SK-N-SH (cell line): ENCODE results near the gene STRIP2. TPM values are rescaled to one million over a fixed set of nuclear protein-coding genes. Genes with fewer than 3 reads are reported as not detected.

ENCODE experiments used
- CTCF ChIA-PET: fragments of 300-600, 350-600 bp; formaldehyde crosslinking; extraction: SDS; loops from one replicate; lab custom pipeline; 2021; lab: Yijun Ruan, JAX
- POLR2A ChIA-PET: fragments of 350-600 bp; sonication (Branson Sonifier 250); formaldehyde crosslinking; extraction: SDS; loops from one replicate; lab custom pipeline; 2020; ENCODE audit warnings: antibody characterized with exemption, inconsistent platforms; lab: Yijun Ruan, JAX
- DNase-seq: peaks from one replicate; pipeline ENCODE4 v3.0.0; 2012
- H2AFZ ChIP-seq: fragments of 200-600 bp; sonication (generic); 2 replicates; pipeline ENCODE4 v1.8.1; 2016; ENCODE audit warnings: antibody characterized with exemption, mild to moderate bottlenecking, low read depth
- H3F3A ChIP-seq: fragments of 200-600 bp; sonication (generic); replicated peaks from 2 replicates; pipeline ENCODE3; 2016; ENCODE audit warnings: antibody characterized with exemption, mild to moderate bottlenecking; ENCODE audit not compliant: insufficient read depth
- H3K27ac ChIP-seq, 2 experiments: fragments of 200-500 bp in 1 of 2; fragments of 200-600 bp in 1 of 2; sonication (Bioruptor generic) in 1 of 2; sonication (generic), shearing (Covaris generic) in 1 of 2; 2 replicates each; pipeline versions ENCODE4 v1.5.1 to v1.6.1; 2014 to 2016; ENCODE audit warnings: low read depth in 2 of 2, inconsistent platforms in 1 of 2, low read length in 1 of 2, mild to moderate bottlenecking in 1 of 2, mixed read lengths in 1 of 2
- H3K27me3 ChIP-seq: fragments of 200-600 bp; sonication (generic), shearing (Covaris generic); 2 replicates; pipeline ENCODE4 v1.6.1; 2016; ENCODE audit warnings: mixed run types; ENCODE audit not compliant: insufficient read depth
- H3K36me3 ChIP-seq, 2 experiments: fragments of 200-500 bp in 1 of 2; fragments of 200-600 bp in 1 of 2; sonication (Bioruptor generic) in 1 of 2; sonication (generic) in 1 of 2; replicated peaks in 1 of 2; 2 replicates each; pipeline versions ENCODE3 to v1.5.1; 2014 to 2016; ENCODE audit warnings: low read length in 1 of 2, mild to moderate bottlenecking in 1 of 2; ENCODE audit not compliant: insufficient read depth in 2 of 2, control insufficient read depth in 1 of 2
- H3K4me1 ChIP-seq, 2 experiments: fragments of 200-500 bp in 1 of 2; fragments of 200-600 bp in 1 of 2; sonication (Bioruptor generic) in 1 of 2; sonication (generic), shearing (Covaris generic) in 1 of 2; 2 replicates each; pipeline versions ENCODE4 v1.5.1 to v1.6.1; 2014 to 2016; ENCODE audit warnings: low read depth in 1 of 2, low read length in 1 of 2, mixed run types in 1 of 2; ENCODE audit not compliant: insufficient read depth in 2 of 2, control insufficient read depth in 1 of 2
- H3K4me2 ChIP-seq: fragments of 200-600 bp; sonication (generic), shearing (Covaris generic); 2 replicates; pipeline ENCODE4 v1.6.1; 2017; ENCODE audit warnings: mixed run types
- H3K4me3 ChIP-seq, 2 experiments: fragments of 200-500 bp in 1 of 2; fragments of 200-600 bp in 1 of 2; sonication (Bioruptor generic) in 1 of 2; sonication (generic), shearing (Covaris generic) in 1 of 2; 2 replicates each; pipeline versions ENCODE4 v1.5.1 to v1.8.1; 2014 to 2016; ENCODE audit warnings: low read depth in 2 of 2, inconsistent platforms in 1 of 2, low read length in 1 of 2, mild to moderate bottlenecking in 1 of 2, mixed read lengths in 1 of 2, moderate library complexity in 1 of 2
- H3K79me2 ChIP-seq: fragments of 200-600 bp; sonication (generic); 2 replicates; pipeline ENCODE4 v1.8.1; 2017; ENCODE audit warnings: mild to moderate bottlenecking; ENCODE audit not compliant: insufficient read depth
- H3K9ac ChIP-seq: fragments of 200-600 bp; sonication (generic); 2 replicates; pipeline ENCODE4 v1.6.1; 2017; ENCODE audit warnings: mixed run types
- H3K9me2 ChIP-seq: fragments of 200-600 bp; sonication (generic); 2 replicates; pipeline ENCODE4 v1.6.1; 2017; ENCODE audit warnings: mixed run types
- H3K9me3 ChIP-seq: fragments of 200-600 bp; sonication (generic); 2 replicates; pipeline ENCODE4 v1.6.1; 2017; ENCODE audit warnings: mixed run types, mild to moderate bottlenecking, moderate library complexity
- H4K20me1 ChIP-seq: fragments of 200-600 bp; sonication (generic); 2 replicates; pipeline ENCODE4 v1.6.1; 2017; ENCODE audit warnings: mild to moderate bottlenecking, mixed run types; ENCODE audit not compliant: insufficient read depth
- ELF1 ChIP-seq: IDR thresholded peaks from 2 replicates; pipeline ENCODE4 v1.4.0; 2012
- EZH2phosphoT487 ChIP-seq: fragments of 200-600 bp; sonication (generic); IDR thresholded peaks from 2 replicates; pipeline ENCODE4 v1.6.1; 2017; ENCODE audit warnings: low read depth, mixed run types, mild to moderate bottlenecking, antibody characterized with exemption, moderate library complexity, borderline replicate concordance
- FOXM1 ChIP-seq: IDR thresholded peaks from 2 replicates; pipeline ENCODE4 v1.4.0; 2012; ENCODE audit warnings: low read depth, mild to moderate bottlenecking
- GATA2 ChIP-seq: sonication (generic); formaldehyde crosslinking; IDR thresholded peaks from 2 replicates; pipeline ENCODE4 v1.5.0; 2020; ENCODE audit warnings: mild to moderate bottlenecking, missing genetic modification reagents
- MXI1 ChIP-seq: IDR thresholded peaks from 2 replicates; pipeline ENCODE4 v1.6.1; 2012; ENCODE audit warnings: mild to moderate bottlenecking, low read depth, low read length, improper control_type of control experiment
- NFIC ChIP-seq: IDR thresholded peaks from 2 replicates; pipeline ENCODE4 v1.4.0; 2012; ENCODE audit warnings: borderline replicate concordance
- NRF1 ChIP-seq: IDR thresholded peaks from 2 replicates; pipeline ENCODE4 v1.6.1; 2012; ENCODE audit warnings: low read depth, mild to moderate bottlenecking, low read length
- RAD21 ChIP-seq: IDR thresholded peaks from 2 replicates; pipeline ENCODE4 v1.6.1; 2012; ENCODE audit warnings: mild to moderate bottlenecking, low read length
- RCOR1 ChIP-seq: fragments of 150-350 bp; IDR thresholded peaks from 2 replicates; pipeline ENCODE4 v1.6.1; 2017; ENCODE audit warnings: antibody characterized with exemption, low read length
- RFX5 ChIP-seq: IDR thresholded peaks from 2 replicates; pipeline ENCODE4 v1.6.1; 2012; ENCODE audit warnings: mild to moderate bottlenecking, improper control_type of control experiment, low read length
- WGBS: methylation state at CpG from one replicate; pipeline ENCODE4 v1.1.6; 2017; ENCODE audit warnings: low lambda C conversion rate; 5-methylcytosine and 5-hydroxymethylcytosine counted together
- polyA plus RNA-seq, 3 experiments: library from polyadenylated mRNA; depleted of rRNA; stranded (reverse); fragments of >200 nt; gene quantifications; 2 replicates each; pipeline ENCODE4 v1.2.3, GENCODE V29; 2012
- TF ChIP-seq, protein P1 (sequence below): fragments of 200-600 bp; sonication (generic); IDR thresholded peaks from 2 replicates; pipeline ENCODE4 v1.6.1; 2017; ENCODE audit warnings: antibody characterized with exemption, mild to moderate bottlenecking, moderate library complexity
- TF ChIP-seq, protein P2 (sequence below): IDR thresholded peaks from 2 replicates; pipeline ENCODE4 v1.6.1; 2012; ENCODE audit warnings: mild to moderate bottlenecking, low read depth, low read length, moderate library complexity

Gene STRIP2
- polyA plus RNA-seq, 1 of the 3 experiments (the other 2 are of a cell fraction) = 4.9 TPM

DNA sequence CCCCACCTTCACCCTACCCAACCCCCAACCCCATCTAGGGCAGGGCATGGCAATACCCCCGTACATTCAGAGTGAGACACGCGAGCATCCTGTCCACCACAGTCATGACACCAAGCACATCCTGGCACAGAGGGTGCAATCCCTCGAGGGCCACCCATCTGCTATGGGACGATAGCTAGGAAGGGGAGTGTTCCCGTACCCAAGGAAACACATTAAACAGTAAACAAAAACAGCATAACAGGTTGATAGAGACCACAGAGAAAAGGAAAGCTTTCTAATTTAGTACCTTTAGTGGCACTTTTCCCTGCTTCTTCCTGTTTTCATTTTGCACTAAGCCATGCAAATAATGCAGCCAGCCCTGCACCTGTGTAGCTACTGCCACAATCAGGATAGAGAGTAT is 65.8 kb downstream of the STRIP2 start:
- ChIA-PET CTCF (interaction anchor here (0.9 to 3.9 kb wide), 11 partner anchors 15 to 336 kb away, joined by 3 to 19 read pairs (median 4); no protein-coding TSS in a partner anchor), POLR2A (no interaction called here)
- H3K9ac ChIP-seq = no peak overlapping the region
- WGBS = 89% methylated on average over 6 of the region's 6 CpGs
- DNase-seq = no peak
- TF ChIP-seq NRF1 (no peak), NFIC (no peak), EZH2phosphoT487 (no peak), GATA2 (CRISPR knock-in tag) (no peak), ELF1 (no peak), RFX5 (no peak), RAD21 (no peak), FOXM1 (no peak), RCOR1 (no peak), MXI1 (no peak)
- TF ChIP-seq, protein P1, sequence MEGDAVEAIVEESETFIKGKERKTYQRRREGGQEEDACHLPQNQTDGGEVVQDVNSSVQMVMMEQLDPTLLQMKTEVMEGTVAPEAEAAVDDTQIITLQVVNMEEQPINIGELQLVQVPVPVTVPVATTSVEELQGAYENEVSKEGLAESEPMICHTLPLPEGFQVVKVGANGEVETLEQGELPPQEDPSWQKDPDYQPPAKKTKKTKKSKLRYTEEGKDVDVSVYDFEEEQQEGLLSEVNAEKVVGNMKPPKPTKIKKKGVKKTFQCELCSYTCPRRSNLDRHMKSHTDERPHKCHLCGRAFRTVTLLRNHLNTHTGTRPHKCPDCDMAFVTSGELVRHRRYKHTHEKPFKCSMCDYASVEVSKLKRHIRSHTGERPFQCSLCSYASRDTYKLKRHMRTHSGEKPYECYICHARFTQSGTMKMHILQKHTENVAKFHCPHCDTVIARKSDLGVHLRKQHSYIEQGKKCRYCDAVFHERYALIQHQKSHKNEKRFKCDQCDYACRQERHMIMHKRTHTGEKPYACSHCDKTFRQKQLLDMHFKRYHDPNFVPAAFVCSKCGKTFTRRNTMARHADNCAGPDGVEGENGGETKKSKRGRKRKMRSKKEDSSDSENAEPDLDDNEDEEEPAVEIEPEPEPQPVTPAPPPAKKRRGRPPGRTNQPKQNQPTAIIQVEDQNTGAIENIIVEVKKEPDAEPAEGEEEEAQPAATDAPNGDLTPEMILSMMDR = no peak
- TF ChIP-seq, protein P2, sequence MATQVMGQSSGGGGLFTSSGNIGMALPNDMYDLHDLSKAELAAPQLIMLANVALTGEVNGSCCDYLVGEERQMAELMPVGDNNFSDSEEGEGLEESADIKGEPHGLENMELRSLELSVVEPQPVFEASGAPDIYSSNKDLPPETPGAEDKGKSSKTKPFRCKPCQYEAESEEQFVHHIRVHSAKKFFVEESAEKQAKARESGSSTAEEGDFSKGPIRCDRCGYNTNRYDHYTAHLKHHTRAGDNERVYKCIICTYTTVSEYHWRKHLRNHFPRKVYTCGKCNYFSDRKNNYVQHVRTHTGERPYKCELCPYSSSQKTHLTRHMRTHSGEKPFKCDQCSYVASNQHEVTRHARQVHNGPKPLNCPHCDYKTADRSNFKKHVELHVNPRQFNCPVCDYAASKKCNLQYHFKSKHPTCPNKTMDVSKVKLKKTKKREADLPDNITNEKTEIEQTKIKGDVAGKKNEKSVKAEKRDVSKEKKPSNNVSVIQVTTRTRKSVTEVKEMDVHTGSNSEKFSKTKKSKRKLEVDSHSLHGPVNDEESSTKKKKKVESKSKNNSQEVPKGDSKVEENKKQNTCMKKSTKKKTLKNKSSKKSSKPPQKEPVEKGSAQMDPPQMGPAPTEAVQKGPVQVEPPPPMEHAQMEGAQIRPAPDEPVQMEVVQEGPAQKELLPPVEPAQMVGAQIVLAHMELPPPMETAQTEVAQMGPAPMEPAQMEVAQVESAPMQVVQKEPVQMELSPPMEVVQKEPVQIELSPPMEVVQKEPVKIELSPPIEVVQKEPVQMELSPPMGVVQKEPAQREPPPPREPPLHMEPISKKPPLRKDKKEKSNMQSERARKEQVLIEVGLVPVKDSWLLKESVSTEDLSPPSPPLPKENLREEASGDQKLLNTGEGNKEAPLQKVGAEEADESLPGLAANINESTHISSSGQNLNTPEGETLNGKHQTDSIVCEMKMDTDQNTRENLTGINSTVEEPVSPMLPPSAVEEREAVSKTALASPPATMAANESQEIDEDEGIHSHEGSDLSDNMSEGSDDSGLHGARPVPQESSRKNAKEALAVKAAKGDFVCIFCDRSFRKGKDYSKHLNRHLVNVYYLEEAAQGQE = no peak
- no peaks in the 10 kb centered on the region for H3K9me3 ChIP-seq
- no peak overlapping the region for H3K4me3 ChIP-seq
- no peak overlapping the region for H2AFZ ChIP-seq
- H3K36me3 ChIP-seq = no peaks in the 10 kb centered on the region
- no peaks in the 10 kb centered on the region for H4K20me1 ChIP-seq
- H3K27me3 ChIP-seq = no peaks in the 10 kb centered on the region
- no peak overlapping the region for H3K4me2 ChIP-seq
- H3K4me1 ChIP-seq = peaks cover 0 to 7% of the 10 kb centered on the region in 2 experiments; a peak in 1 of 4 replicates
- no peaks in the 10 kb centered on the region for H3K9me2 ChIP-seq
- peaks cover 5% of the 10 kb centered on the region for H3F3A ChIP-seq
- H3K27ac ChIP-seq = no peak overlapping the region
- no peaks in the 10 kb centered on the region for H3K79me2 ChIP-seq
